Measurements from ENCODE around the gene DBR1.

DNA sequence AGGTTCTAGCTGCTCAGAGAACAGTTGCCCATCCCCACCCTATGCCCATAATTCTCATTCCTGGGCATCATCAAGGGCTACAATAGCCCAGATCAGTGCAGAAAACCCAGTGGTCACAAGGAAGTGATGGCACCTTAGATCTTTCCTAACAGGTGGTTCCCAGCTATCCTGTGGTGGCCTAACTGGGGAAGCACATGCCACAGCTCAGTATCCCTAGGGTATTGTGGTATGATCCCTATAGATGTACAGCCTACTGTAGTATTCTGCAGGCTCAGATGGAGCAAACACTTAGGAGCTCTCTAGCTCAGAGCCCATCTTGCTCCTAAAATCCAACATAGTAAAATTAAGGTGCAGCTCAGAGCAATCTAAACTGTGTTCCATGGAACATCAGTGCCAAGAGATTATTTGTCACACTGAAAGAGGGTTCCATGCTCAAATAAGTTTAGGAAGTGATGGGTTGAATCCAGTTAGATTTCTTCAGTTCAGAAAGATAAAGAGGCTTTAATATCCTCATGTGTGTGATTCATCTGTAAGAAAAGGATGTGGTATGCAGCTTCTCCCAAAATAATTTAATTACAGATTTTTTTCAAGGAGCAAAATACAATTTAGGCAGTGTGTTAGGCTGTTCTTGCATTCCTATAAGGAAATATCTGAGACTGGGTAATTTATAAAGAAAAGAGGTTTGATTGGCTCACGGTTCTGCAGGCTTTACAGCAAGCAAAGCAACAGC lies 46.9 kb downstream of the DBR1 start:
- TF ChIP-seq CTCF (IDR thresholded peaks at IDR 0.05) = no peak
- TF ChIP-seq POLR2A (IDR thresholded peaks at IDR 0.05) = no peak
- TF ChIP-seq EP300 (IDR thresholded peaks at IDR 0.05) = no peak
